Vagina (tissue), 2 donors: ENCODE results near the gene CLDN11. TPM values are rescaled to one million over a fixed set of nuclear protein-coding genes. Genes with fewer than 3 reads are reported as not detected.

Source experiments
- DNase-seq, 2 donors: peaks; one replicate each; pipeline ENCODE4 v3.0.0-alpha.2; 2017; ENCODE audit errors: extremely low spot score in 2 of 2
- H3K27ac ChIP-seq: fragments of 200-600 bp; sonication (generic); one replicate; pipeline ENCODE4 v1.5.1; 2019
- H3K27me3 ChIP-seq: fragments of 200-600 bp; sonication (generic); one replicate; pipeline ENCODE4 v1.5.1; 2019
- H3K36me3 ChIP-seq, 2 donors: fragments of 200-600 bp; sonication (generic); one replicate each; pipeline ENCODE4 v1.5.1; 2017 to 2019
- H3K4me1 ChIP-seq: fragments of 200-600 bp; sonication (generic); one replicate; pipeline ENCODE4 v1.5.1; 2019
- H3K4me3 ChIP-seq, 2 donors: fragments of 200-600 bp; sonication (generic); 1 replicate in 1 of 2; 2 replicates in 1 of 2; pipeline ENCODE4 v1.5.1; 2016 to 2019
- H3K9me3 ChIP-seq: fragments of 200-600 bp; sonication (generic); one replicate; pipeline ENCODE4 v1.5.1; 2019
- POLR2A ChIP-seq, 2 donors: fragments of 450-650 bp; IDR thresholded peaks; one replicate each; pipeline ENCODE4 v1.6.1; 2017; ENCODE audit warnings: antibody characterized with exemption in 2 of 2, mild to moderate bottlenecking in 2 of 2, moderate library complexity in 2 of 2
- POLR2AphosphoS5 ChIP-seq, 2 donors: sonication (generic); formaldehyde crosslinking; IDR thresholded peaks; one replicate each; pipeline ENCODE4 v1.9.0; 2017; ENCODE audit warnings: antibody characterized with exemption in 2 of 2, mild to moderate bottlenecking in 2 of 2, low read depth in 1 of 2; ENCODE audit not compliant: insufficient read depth in 1 of 2
- intact Hi-C: fragments of 100-400 bp; cut with DNase I; formaldehyde crosslinking; loops from one replicate; pipeline ENCODE4 v1.15.1; 2023
- total RNA-seq: library from RNA; depleted of rRNA; stranded (reverse); fragments of >200 nt; gene quantifications from one replicate; pipeline ENCODE4 v1.2.3, GENCODE V29; 2016
- TF ChIP-seq, protein P1 (sequence below), 3 experiments: fragments of 450-650 bp in 2 of 3; fragments of 200-600 bp in 1 of 3; sonication (generic) in 1 of 3; IDR thresholded peaks; one replicate each; pipeline ENCODE4 v1.5.1; 2017 to 2019; ENCODE audit warnings: antibody characterized with exemption in 3 of 3, mild to moderate bottlenecking in 2 of 3, moderate library complexity in 2 of 3

The CLDN11 gene
- total RNA-seq, 1 donor from 2014 or later = 136 TPM

DNA sequence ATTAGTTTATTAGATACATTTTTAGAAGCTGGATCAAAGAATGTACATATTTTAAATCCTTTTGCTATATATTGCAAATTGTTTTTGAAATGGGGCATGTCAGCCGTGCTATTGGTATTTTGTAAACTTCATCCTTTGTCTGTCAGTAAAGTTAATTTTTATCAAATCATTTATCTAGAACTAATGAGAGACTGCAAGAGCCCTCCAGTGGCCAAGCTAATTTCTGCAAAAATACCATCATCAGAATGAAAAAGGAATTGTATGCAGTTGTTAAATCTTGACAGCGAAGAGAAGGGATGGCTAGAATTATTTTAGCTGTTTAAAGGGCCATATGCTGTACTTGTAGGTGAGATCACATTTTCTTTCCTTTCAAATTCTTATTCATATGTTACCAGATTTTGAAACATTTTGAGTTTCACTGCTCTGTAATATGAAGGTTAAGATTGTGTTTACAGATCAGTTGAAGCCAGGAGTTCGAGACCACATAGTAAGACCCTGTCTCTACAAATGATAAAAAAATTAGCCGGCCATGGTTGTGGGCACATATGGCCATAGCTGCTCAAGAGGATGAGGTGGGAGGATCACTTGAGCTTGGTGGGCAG is 8.1 kb upstream of the CLDN11 start:
- Histone ChIP-seq H3K36me3 (no peaks in the 10 kb centered on the region), H3K27ac (no peak overlapping the region), H3K4me1 (no peaks in the 10 kb centered on the region), H3K27me3 (no peaks in the 10 kb centered on the region), H3K4me3 (no peak overlapping the region), H3K9me3 (no peaks in the 10 kb centered on the region)
- DNase-seq = no peak
- TF ChIP-seq POLR2A (IDR thresholded peaks at IDR 0.05) = no peak
- TF ChIP-seq, protein P1, sequence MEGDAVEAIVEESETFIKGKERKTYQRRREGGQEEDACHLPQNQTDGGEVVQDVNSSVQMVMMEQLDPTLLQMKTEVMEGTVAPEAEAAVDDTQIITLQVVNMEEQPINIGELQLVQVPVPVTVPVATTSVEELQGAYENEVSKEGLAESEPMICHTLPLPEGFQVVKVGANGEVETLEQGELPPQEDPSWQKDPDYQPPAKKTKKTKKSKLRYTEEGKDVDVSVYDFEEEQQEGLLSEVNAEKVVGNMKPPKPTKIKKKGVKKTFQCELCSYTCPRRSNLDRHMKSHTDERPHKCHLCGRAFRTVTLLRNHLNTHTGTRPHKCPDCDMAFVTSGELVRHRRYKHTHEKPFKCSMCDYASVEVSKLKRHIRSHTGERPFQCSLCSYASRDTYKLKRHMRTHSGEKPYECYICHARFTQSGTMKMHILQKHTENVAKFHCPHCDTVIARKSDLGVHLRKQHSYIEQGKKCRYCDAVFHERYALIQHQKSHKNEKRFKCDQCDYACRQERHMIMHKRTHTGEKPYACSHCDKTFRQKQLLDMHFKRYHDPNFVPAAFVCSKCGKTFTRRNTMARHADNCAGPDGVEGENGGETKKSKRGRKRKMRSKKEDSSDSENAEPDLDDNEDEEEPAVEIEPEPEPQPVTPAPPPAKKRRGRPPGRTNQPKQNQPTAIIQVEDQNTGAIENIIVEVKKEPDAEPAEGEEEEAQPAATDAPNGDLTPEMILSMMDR (IDR thresholded peaks at IDR 0.05) = peak in 2 of 3 experiments; percentile 41 to 51
- no peak for TF ChIP-seq POLR2AphosphoS5 (IDR thresholded peaks at IDR 0.05; ENCODE audit: insufficient read depth in 1 of 2, low read depth in 1 of 2)
- intact Hi-C loops = no loop called here

DNA sequence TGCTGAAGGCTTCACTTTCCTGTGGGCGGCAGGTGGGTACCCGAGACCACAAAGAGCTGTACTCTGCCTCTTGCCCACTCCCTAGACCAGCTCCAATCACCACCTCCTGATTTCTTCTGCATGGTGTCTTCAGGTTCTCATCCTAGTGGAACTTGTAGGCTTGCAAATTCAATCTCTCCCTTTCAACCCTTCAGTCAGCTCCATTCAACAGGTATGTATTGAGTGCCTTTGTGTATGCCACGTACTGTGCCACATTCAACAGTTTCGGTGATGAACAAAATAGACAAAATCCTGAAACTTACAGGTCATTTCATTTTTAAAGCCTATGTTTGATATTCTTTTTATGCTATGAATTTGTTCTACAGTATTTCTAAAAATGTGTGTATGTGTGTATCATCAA is 5.4 kb upstream of the CLDN11 start:
- Histone ChIP-seq H3K36me3 (no peaks in the 10 kb centered on the region), H3K9me3 (no peaks in the 10 kb centered on the region), H3K27me3 (no peaks in the 10 kb centered on the region), H3K4me1 (peaks cover 6% of the 10 kb centered on the region), H3K4me3 (no peak overlapping the region), H3K27ac (no peak overlapping the region)
- no peak for DNase-seq
- TF ChIP-seq POLR2A (IDR thresholded peaks at IDR 0.05) (no peak), POLR2AphosphoS5 (IDR thresholded peaks at IDR 0.05; ENCODE audit: insufficient read depth in 1 of 2, low read depth in 1 of 2) (no peak)
- TF ChIP-seq, protein P1 (IDR thresholded peaks at IDR 0.05) = no peak
- intact Hi-C loops = no loop called here

DNA sequence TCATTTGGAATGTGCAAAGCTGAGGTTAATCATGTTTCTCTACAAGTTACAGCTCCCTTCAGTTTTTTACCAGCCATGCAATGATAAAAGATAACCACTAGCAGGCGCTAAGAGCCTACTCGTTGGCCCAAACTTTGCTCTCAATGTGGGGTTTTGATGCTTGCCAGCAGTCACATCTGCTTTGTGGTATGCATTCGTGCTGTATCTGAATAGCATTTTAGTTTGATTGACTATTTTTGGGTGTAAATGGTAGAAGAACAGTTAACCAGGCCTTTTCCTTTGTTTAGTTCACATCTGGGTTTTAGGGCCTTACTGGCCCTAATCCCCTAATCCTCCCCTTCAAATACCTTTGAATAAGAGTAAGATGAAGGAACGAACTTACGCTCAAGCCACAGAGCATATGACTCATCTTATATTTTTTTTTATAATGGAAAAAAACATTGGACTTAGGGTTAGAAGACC is 4.4 kb upstream of the CLDN11 start:
- Histone ChIP-seq H3K36me3 (no peaks in the 10 kb centered on the region), H3K27me3 (no peaks in the 10 kb centered on the region), H3K9me3 (no peaks in the 10 kb centered on the region), H3K4me1 (peaks cover 16% of the 10 kb centered on the region), H3K4me3 (no peak overlapping the region), H3K27ac (no peak overlapping the region)
- TF ChIP-seq POLR2A (IDR thresholded peaks at IDR 0.05) = no peak
- TF ChIP-seq POLR2AphosphoS5 (IDR thresholded peaks at IDR 0.05; ENCODE audit: insufficient read depth in 1 of 2, low read depth in 1 of 2) = peak in 1 of 2 donors; percentile 35
- TF ChIP-seq, protein P1 (IDR thresholded peaks at IDR 0.05) = peak; percentile 84 to 93 (median 91)
- no peak for DNase-seq
- intact Hi-C loops = no loop called here

DNA sequence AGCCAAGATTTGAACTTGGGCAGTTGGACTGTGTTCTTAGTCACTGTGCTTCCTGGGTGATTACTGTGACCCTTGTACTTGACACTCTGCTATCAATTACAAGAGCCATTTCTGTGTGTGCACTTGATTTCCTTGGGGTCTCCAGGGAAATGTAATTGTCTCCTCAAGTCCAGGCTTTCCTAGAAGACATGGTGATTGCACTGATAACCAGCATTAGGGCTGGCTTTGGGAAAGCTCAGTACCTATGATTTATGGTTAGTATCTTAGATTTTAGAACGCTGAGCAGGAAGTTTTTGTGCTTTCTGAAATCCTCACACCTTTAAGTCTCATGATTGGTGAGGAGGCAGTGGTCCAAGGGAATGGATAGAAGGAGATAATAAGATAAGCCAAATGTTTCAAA is 1.6 kb upstream of the CLDN11 start:
- Histone ChIP-seq H3K4me1 (peaks cover 29% of the 10 kb centered on the region), H3K9me3 (no peaks in the 10 kb centered on the region), H3K27ac (no peak overlapping the region), H3K36me3 (no peaks in the 10 kb centered on the region), H3K4me3 (no peak overlapping the region), H3K27me3 (no peaks in the 10 kb centered on the region)
- DNase-seq = no peak
- TF ChIP-seq, protein P1 (IDR thresholded peaks at IDR 0.05) = no peak
- no peak for TF ChIP-seq POLR2A (IDR thresholded peaks at IDR 0.05)
- no peak for TF ChIP-seq POLR2AphosphoS5 (IDR thresholded peaks at IDR 0.05; ENCODE audit: insufficient read depth in 1 of 2, low read depth in 1 of 2)
- intact Hi-C loops = loop anchor here (5.0 kb wide), 1 partner anchor 395 kb away; no protein-coding TSS in a partner anchor

DNA sequence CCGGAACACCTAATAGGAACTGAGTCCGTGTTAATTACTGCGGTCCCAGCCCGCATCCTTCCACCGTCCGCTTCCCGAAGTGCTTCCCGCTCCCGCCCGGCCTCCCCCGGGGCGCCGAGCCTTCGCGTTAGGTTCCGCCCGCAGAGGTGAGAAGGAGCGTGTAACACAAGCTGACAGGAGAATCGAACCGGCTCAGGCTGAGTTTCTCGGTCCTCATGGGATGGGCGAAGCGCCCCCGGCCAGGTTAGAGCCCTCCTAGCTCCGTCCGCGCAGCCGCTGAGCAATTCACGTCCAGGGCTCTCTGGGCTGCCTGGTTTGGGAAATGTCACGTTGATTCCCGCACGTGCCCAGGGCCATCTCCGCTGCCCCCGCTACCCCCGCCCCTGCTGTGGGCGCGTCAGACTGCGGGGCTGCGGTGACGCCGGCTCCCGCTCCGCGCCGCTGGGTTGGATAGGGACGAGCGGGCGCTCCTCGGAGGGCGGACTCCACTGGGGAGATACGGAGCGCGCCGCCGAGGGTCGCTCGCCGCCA is 954 bp downstream of the CLDN11 start:
- Histone ChIP-seq H3K36me3 (no peaks in the 10 kb centered on the region), H3K27me3 (no peaks in the 10 kb centered on the region), H3K27ac (peak overlapping the region; percentile 68), H3K4me1 (peaks cover 29% of the 10 kb centered on the region), H3K9me3 (no peaks in the 10 kb centered on the region), H3K4me3 (peak overlapping the region; percentile 52 to 58)
- intact Hi-C loops = loop anchor here (5.0 kb wide), 2 partner anchors 393 to 657 kb away; no protein-coding TSS in a partner anchor
- no peak for TF ChIP-seq POLR2A (IDR thresholded peaks at IDR 0.05)
- peak in 1 of 2 donors; percentile 63 for TF ChIP-seq POLR2AphosphoS5 (IDR thresholded peaks at IDR 0.05; ENCODE audit: insufficient read depth in 1 of 2, low read depth in 1 of 2)
- no peak for DNase-seq
